GM12878 (cell line): ENCODE measurements around the gene IL22RA2. TPM values are rescaled to one million over a fixed set of nuclear protein-coding genes. Genes with fewer than 3 reads are reported as not detected.

Experiments used
- ASH2L ChIP-seq: fragments of 300-600, 200-600 bp; sonication (generic); IDR thresholded peaks from 2 replicates; pipeline ENCODE4 v1.6.1; 2017; ENCODE audit warnings: low read depth, mild to moderate bottlenecking, borderline replicate concordance
- BCL3 ChIP-seq: IDR thresholded peaks from 2 replicates; pipeline ENCODE4 v1.6.1; 2011; ENCODE audit warnings: borderline replicate concordance, low read depth, mild to moderate bottlenecking, moderate library complexity, low read length; ENCODE audit not compliant: insufficient read depth, poor library complexity, severe bottlenecking
- E2F8 ChIP-seq: fragments of 450-650 bp; IDR thresholded peaks from 2 replicates; pipeline ENCODE4 v1.6.1; 2018; ENCODE audit warnings: mild to moderate bottlenecking, low read depth, moderate library complexity; ENCODE audit not compliant: partially characterized antibody
- ELK1 ChIP-seq: IDR thresholded peaks from 2 replicates; pipeline ENCODE4 v1.6.1; 2012; ENCODE audit warnings: low read depth, low read length, improper control_type of control experiment
- EZH2 ChIP-seq: IDR thresholded peaks from 2 replicates; pipeline ENCODE4 v1.6.1; 2012; ENCODE audit warnings: low read depth, mild to moderate bottlenecking, control low read depth, inconsistent platforms, low read length, borderline replicate concordance; ENCODE audit not compliant: control insufficient read depth
- MEF2B ChIP-seq: fragments of 450-650 bp; IDR thresholded peaks from 2 replicates; pipeline ENCODE4 v1.6.1; 2018; ENCODE audit warnings: mild to moderate bottlenecking, moderate library complexity; ENCODE audit not compliant: partially characterized antibody, poor library complexity, severe bottlenecking
- MTA2 ChIP-seq: fragments of 450-650 bp; IDR thresholded peaks from 2 replicates; pipeline ENCODE4 v1.6.1; 2016; ENCODE audit warnings: low read depth, mild to moderate bottlenecking, moderate library complexity
- NR2F1 ChIP-seq: fragments of 450-650 bp; conservative IDR thresholded peaks from 2 replicates; pipeline ENCODE4 v1.6.1; 2017; ENCODE audit warnings: mild to moderate bottlenecking
- PAX5 ChIP-seq: IDR thresholded peaks from 2 replicates; pipeline ENCODE4 v1.6.1; 2011; ENCODE audit warnings: low read depth, low read length, borderline replicate concordance
- RAD21 ChIP-seq: IDR thresholded peaks from 2 replicates; pipeline ENCODE4 v1.6.1; 2011; ENCODE audit warnings: mild to moderate bottlenecking, low read depth, low read length, moderate library complexity; ENCODE audit not compliant: insufficient read depth
- RELA ChIP-seq: fragments of 450-650 bp; IDR thresholded peaks from 2 replicates; pipeline ENCODE4 v1.8.0; 2014; ENCODE audit warnings: borderline replicate concordance; ENCODE audit not compliant: partially characterized antibody
- SMARCA5 ChIP-seq: fragments of 450-650 bp; IDR thresholded peaks from 2 replicates; pipeline ENCODE4 v1.6.1; 2017; ENCODE audit warnings: mild to moderate bottlenecking
- STAT3 ChIP-seq: IDR thresholded peaks from 2 replicates; pipeline ENCODE4 v1.6.1; 2011; ENCODE audit warnings: low read depth, low read length, improper control_type of control experiment
- TAF1 ChIP-seq: IDR thresholded peaks from 2 replicates; pipeline ENCODE4 v1.6.1; 2011; ENCODE audit warnings: mild to moderate bottlenecking, low read depth, low read length, borderline replicate concordance
- ZBED1 ChIP-seq: IDR thresholded peaks from 2 replicates; pipeline ENCODE4 v1.6.1; 2016; ENCODE audit warnings: borderline replicate concordance
- ZBTB4 ChIP-seq: fragments of 450-650 bp; formaldehyde crosslinking; IDR thresholded peaks from 2 replicates; pipeline ENCODE4 v1.4.0; 2022; ENCODE audit warnings: mild to moderate bottlenecking, moderate library complexity
- ZNF217 ChIP-seq: fragments of 450-650 bp; IDR thresholded peaks from 2 replicates; pipeline ENCODE4 v1.6.1; 2017; ENCODE audit warnings: antibody characterized with exemption, mild to moderate bottlenecking
- ZNF24 ChIP-seq: fragments of 450-650 bp; IDR thresholded peaks from 2 replicates; pipeline ENCODE4 v1.6.1; 2017; ENCODE audit warnings: antibody characterized with exemption, mild to moderate bottlenecking
- polyA plus RNA-seq, 11 experiments: library from polyadenylated mRNA; depleted of rRNA in 4 of 11; unstranded in 6 of 11; stranded (reverse) in 5 of 11; fragments of >200 nt; fragmentation: Nextera tagmentation in 4 of 11; fragmentation: Illumina TruSeq in 1 of 11; extraction: Ambion mirVana in 4 of 11; extraction: Trizol in 1 of 11; gene quantifications; 1 replicate in 1 of 11; 2 replicates in 10 of 11; pipeline versions ENCODE4 v1.2.1 to v1.2.3, GENCODE V29; 2011 to 2016; ENCODE audit warnings: inconsistent platforms in 2 of 11, missing spikeins in 2 of 11, low read depth in 1 of 11
- total RNA-seq, 4 experiments: library from RNA; depleted of rRNA in 3 of 4; stranded (reverse); fragments of >200 nt in 3 of 4; fragmentation: Illumina TruSeq in 1 of 4; extraction: Trizol in 1 of 4; gene quantifications; 2 replicates each; pipeline versions ENCODE4 v1.2.1 to v1.2.3, GENCODE V29; 2013 to 2021

IL22RA2 gene
- total and polyA plus RNA-seq, 10 of the 15 experiments (the other 5 are each of a cell fraction or from before 2014, with no cell fraction given) = 0.05 to 0.22 (median 0.09) TPM; not detected in 3

- TF ChIP-seq EZH2 = 0 out of 2 replicates have a peak, but pooled peaks have one; percentile 64
- TF ChIP-seq NR2F1 = peak; percentile 90; the same call in 1 of the 2 replicates
- TF ChIP-seq TAF1 = peak; percentile 33; the same call in 1 of the 2 replicates
- peak; percentile 93 for TF ChIP-seq SMARCA5
- TF ChIP-seq MTA2 = peak; percentile 97
- TF ChIP-seq PAX5 = peak; percentile 97
- TF ChIP-seq RELA = peak; percentile 43
- peak; percentile 44 for TF ChIP-seq RAD21
- no peak for TF ChIP-seq E2F8
- TF ChIP-seq MEF2B = peak; percentile 99
- TF ChIP-seq ZNF24 = peak; percentile 86
- TF ChIP-seq ELK1 = 0 out of 2 replicates have a peak, but pooled peaks have one; percentile 24
- peak; percentile 73; the same call in 1 of the 2 replicates for TF ChIP-seq STAT3
- TF ChIP-seq ZNF217 = peak; percentile 64; the same call in 1 of the 2 replicates
- TF ChIP-seq ZBTB4 = no peak
- TF ChIP-seq ZBED1 = peak; percentile 95
- peak; percentile 46; the same call in 1 of the 2 replicates for TF ChIP-seq ASH2L
- peak; percentile 100 for TF ChIP-seq BCL3
These were observed 70.5 kb downstream of the IL22RA2 start (continued) for GRCh38 chr6:137102851-137103492.
